Stimulated activated CD4-positive, alpha-beta T cell treated with anti-CD3 and anti-CD28 coated beads, Interleukin-2, amount 100 ng/mL, for 48 hours (primary cell): ENCODE results near the gene AFM.
"Not testable (repeated sequence)": the region's sequence is repeated elsewhere in the genome, so short reads cannot be mapped to it uniquely, and the experiment has no call there.

Experiments
- DNase-seq, 2 donors: peaks; one replicate each; pipeline ENCODE4 v3.0.0-alpha.2; 2020

The AFM gene

DNA sequence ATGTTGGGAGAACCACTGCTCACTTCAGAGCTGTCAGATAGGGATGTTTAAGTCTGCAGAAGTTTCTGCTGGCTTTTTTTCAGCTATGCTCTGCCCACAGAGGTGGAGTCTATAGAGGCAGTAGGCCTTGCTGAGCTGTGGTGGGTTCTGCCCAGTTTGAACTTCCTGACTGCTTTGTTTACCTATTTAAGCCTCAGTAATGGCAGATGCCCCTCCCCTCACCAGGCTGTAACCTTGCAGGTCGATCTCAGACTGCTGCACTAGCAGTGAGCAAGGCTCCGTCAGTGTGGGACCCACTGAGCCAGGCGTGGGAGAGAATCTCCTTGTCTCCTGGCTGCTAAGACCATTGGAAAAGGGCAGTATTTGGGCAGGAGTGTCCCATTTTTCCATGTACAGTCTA, 36.8 kb downstream of the AFM start:
- DNase-seq, result no peak

DNA sequence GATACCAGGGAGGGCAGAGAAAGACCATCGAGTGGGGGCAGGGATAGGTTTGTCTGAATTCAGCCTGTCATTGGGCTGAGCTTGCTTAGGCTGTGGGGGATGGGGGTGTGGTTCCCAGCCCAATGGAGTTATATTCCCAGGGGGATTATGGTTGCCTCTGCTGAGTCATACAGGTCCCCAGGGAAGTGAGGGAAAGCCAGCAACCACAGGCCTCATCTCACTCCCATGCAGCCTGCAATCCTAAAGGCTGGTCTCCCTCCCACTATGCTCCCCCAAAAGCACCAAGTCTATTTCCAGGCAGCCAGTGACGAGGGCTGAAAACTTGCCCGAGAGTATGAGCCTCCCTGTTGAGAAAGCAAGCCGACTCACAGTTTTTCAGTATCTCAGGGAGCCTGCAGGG, 39.3 kb downstream of the AFM start:
- DNase-seq, result no peak

DNA sequence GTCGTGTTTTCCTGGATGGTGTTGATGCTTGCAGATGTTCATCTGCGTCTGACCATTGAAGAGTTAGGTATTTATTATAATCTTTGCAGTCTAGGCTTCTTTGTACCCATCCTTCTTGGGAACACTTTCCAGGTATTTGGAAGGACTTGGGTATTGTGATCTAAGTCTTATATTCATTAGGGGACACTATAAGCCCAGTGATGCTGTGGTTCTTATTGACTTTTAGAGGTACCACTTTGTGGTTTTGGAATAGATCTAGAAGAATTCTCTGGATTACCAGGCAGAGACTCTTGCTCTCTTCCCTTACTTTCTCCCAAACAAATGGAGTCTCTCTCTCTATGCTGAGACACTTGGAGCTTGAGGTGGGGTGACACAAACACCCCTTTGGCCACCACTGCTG, 41.6 kb downstream of the AFM start:
- DNase-seq, result no peak

DNA sequence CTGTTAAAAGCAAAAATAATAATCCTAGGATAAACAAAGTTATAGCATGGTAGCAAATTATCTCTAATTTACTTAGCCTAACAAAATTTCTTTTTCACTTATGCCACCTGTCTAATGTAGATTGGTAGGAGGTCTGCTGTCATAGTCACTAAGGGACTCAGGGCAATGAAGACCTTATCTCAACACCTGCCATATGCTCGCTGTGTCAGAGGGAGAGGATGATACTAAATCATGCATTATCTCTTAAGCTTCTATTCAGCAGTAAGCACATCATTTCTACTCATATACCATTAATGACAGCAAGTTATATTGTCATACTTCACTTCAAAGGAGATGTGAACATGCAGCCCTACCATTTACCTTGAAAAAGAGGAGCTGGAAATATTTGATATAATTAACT, 44.1 kb downstream of the AFM start:
- no peak for DNase-seq

DNA sequence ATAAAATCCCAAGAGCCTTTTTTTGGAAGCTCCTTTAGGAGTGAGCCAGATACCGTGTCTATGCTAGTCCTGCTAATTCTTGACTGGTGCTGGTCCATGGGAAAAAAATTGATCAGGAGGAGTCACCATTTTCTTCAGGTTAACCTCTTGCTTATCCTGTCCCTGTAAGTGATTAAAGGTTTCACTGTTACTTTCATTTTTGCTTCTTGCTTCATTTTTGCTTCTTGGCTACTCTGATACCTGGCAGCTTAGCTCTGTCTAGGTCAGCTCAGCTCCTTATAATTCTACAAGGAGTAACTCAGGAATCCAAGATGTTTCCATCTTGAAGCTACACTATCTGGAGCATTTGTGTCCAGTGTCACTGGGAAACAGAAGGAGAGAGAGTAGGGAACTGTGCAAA, 45.7 kb downstream of the AFM start:
- no peak for DNase-seq

DNA sequence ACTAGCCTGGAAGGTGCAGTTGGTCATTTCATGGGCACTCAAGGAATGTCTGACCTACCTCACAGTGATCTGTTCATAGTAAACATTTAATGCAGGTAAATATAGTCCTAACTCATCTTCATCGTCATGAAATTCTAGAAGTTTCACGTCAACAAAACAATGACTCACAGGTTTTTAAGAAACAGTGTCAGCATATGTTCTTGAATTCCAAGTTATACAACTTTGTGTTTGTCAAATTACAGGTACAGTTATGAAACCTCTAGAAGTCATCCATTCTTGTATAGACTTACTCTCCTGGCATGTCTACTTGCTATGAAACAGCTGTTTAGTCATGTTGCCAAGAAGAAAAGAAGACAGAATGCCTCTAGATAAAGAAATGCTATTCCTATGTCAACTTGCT, 46.6 kb downstream of the AFM start:
- DNase-seq, result no peak

DNA sequence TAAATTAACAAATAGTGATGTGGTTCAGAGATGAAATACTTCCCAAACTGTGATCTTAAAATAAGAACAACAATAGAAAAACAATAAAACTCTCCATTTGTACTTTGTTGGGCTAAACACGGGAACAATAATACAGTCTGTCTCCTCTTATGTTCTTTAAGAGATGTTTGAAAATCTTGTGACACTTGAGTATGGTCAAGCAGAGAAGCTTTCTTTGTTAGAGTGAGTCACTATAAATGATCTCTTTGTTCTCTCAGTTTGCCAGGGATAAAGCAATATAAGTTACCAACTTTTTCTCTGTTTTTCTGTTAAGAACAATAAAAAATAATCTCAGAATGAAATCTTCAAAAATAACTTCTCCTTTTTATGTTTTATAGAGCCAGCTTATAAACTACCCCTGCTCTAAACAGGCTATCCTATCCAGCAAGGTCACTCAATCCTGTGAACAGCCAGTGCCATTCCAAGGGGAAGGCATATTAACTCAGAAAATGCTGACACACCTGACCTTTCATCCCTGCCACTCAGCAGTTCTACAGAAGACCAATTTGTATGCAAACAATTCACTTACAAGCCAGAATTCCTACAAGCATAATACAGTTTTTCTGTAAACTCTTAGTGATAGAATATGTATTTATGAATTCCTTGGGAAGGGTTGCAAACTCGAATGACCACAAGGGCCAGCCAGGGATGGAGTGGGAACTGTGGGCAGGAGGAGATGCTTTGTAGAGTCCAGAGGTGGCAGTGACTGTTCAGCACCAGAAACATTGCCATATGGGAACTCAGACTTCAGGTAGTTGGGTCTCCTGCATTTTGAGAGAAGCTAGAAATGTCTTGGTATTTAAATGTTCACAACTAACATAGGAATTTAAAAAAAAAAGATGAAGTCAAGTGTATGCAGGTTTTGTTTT, 52.2 kb downstream of the AFM start:
- DNase-seq, result no peak

DNA sequence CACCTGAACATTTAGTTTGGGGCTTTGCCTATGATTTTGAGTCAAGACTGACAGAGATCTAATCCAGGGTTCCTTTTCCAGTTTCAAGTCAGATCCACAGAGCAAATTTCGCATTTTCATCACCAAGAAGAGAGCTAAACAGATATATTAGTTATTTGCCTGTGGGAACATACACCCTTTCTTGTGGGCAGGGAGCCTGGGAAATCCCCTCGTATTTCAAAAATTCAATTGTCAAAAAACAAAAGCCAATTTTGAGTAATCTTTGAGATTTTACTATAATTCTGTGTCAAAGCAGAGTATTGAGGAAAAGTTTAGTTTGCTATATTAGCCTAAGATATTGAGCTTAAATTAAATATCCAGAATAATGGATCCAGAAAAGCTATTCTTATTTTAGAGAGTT, 56.6 kb downstream of the AFM start:
- DNase-seq, result no peak

DNA sequence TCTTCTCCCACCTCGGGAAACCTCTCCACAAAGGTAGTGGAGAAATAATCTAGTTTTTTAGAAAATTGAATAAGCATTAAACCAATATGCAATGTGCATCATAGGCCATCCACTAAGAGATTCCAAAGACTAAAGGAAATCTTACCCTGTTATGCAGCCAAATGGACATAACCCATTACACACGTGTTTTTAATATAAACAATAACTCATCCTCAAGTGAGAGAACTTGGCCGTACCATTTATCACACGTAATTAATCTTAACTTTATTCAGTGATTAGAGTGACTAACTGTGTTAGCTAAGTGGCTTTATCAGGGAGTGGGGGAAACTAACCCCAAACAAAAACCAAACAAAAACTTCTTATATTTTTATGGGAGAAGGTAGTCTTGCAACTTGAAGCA, 57.8 kb downstream of the AFM start:
- DNase-seq, result no peak

DNA sequence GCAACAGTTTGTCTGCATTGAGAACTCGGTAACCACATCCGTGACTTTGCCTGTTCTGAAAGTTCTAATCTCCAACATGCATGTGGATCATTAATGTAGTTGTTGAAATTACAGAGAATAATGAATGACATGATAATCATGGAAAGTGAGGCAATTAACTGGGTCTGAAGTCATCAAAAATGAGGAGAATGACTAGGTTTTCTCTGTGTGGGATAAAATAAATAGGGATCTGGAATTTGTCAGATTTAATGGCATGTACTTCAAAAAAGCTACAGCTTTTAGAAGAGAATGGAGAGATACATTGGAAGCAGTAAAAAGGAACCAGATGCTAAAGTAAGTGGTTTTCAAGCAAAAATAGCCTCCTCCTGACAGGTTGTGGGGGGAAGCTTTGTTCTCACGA, 59.3 kb downstream of the AFM start:
- DNase-seq, result no peak

DNA sequence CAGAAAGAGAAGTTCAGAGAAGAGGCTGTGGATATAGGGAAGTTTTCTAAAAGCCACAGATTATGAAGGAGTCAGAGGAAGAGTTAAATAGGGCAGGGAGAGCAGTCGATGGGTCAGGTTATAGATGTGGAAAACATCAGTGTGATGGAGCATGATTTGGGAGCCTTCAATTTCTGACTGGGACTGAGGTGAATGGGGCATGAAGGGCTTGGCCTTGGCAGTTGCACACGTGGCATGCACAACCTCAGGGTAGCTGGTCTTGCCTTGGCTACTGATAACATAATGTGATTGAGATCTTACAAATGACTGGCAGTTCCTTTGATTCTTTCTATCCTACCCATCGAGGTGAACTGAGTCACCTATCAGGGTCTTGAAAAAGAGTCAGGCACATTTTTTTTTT, 59.7 kb downstream of the AFM start:
- DNase-seq, result no peak

DNA sequence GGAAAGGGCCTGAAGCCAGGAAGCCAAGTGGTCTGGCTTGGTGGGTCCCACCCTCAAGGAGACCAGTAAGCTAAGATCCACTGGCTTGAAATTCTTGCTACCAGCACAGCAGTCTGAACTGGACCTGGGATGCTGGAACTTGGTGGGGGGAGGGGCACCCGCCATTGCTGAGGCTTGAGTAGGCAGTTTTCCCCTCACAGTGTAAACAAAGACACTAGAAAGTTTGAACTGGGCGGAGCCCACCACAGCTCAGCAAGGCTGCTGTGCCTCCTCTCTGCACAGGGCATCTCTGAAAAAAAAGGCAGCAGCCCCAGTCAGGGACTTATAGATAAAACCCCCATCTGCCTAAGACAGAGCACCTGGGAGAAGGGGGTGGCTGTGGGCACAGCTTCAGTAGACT, 63.1 kb downstream of the AFM start:
- DNase-seq, result no peak

DNA sequence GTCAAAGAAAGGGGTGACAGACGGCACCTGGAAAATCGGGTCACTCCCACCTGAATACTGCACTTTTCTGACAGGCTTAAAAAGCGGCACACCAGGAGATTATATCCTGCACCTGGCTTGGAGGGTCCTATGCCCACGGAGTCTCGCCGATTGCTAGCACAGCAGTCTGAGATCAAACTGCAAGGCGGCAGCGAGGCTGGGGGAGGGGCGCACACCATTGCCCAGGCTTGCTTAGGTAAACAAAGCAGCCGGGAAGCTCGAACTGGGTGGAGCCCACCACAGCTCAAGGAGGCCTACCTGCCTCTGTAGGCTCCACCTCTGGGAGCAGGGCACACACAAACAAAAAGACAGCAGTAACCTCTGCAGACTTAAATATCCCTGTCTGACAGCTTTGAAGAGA, 69.3 kb downstream of the AFM start:
- DNase-seq, result not testable (repeated sequence)
